NCI-H1436 treated with DMSO at 0.1 percent for 48 hours (cell line): ENCODE measurements around the gene MED4.
"Not testable (repeated sequence)": the region's sequence is repeated elsewhere in the genome, so short reads cannot be mapped to it uniquely, and the experiment has no call there.

Source experiments
- DNase-seq: peaks from one replicate; lab custom pipeline; 2025; lab: John Stamatoyannopoulos, UW

MED4 gene

GRCh38 chr13:48094404-48094780 is 512 bp downstream of the MED4 start:
- no peak for DNase-seq

- DNase-seq, result no peak
These were observed 1.3 kb downstream of the MED4 start for GRCh38 chr13:48093588-48093987.

DNA sequence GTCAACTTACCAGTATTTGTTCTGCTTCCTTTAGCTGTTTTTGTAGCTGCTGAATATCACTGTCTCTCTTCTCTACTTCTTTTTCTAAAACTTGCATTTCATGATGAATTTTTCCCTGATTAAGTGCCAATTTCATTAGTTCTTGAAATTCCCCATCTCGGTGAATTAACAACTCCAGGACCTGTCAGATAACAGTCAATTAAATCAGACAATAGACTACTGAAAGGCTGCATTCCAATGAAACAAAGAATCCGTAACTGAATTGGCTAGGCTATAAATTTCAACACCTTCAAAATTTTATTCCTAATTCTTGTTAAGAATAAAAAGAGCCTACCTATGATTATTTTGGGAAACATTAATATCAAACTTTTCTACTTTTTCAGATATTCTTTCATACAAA is 8.6 kb downstream of the MED4 start:
- DNase-seq, result no peak

DNA sequence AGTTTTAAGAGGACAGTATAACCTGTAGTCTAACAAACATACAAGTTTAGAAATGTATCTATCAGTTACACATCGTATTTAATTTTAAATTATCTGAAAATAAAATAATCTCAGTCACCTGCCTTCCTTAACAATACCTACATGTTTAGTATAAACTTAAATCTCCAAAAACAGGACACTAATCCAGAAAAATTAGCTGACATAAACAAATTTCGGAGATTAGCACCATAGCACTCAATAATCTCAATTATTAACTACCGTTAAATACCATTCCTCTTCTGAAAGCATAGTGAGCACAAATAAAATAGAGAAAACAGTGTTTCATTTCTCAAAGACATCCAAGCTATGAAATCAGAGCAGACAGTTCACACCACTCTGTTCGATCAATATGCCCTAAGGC is 13.2 kb downstream of the MED4 start:
- DNase-seq, result no peak

GRCh38 chr13:48078251-48078656 is 16.6 kb downstream of the MED4 start:
- DNase-seq, result no peak

DNA sequence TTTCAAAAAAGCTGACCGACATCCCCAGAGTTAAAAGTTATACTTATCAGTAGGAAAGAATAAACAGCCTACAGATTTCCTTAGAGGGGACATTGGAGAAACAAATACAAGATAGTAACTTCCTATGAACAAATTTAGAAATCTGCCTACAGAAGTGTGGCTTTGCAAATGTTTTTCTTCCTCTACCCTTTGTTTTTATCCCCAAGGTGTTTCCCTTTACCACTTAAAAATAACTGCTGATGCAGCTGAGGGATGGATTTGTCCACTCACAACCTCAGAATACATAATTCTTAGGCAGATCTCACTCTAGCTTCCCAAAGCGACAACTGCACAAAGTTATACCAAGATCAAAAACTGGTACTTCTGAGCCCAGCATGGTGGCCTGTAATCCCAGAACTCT is 20.9 kb downstream of the MED4 start:
- no peak for DNase-seq

DNA sequence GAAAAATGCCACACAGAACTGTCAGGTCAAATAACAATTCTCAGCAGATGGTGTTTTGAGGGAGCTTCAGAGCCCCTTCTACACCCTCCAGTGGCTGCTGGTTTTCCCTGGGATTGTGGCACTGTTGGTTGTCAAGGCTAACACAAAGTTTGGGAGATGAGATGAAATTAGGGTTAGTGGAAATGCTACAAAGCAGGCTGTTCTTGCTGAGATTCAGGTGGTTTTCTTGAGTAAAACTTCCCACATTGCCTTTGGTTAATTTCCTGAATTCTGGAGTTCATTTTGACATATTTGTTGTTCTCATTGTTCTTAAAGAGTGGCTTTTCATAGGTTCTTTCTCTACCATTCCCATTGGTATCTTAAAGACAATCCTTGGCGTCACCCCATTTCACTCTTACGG is 22.1 kb downstream of the MED4 start:
- DNase-seq, result no peak

GRCh38 chr13:48072304-48072703 is 22.6 kb downstream of the MED4 start:
- no peak for DNase-seq

DNA sequence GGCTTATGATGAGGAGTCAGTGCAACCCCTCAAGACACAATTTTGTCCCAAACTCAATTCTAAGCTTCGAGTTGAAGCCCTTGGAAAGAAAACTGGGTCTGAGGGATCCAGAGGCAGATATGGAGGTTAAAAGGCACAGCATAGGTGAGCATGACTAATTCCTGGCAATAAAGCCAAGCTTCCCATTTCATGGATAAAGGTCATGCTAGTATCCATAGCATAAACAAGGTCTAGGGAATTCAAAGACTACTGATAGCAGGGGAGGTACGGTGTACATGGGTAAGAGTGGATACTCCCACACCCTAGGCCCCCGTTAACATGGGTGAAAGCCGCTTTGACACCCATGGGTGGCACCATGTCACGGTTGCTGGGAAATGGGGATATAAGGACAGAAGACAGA is 24.0 kb downstream of the MED4 start:
- DNase-seq, result no peak

DNA sequence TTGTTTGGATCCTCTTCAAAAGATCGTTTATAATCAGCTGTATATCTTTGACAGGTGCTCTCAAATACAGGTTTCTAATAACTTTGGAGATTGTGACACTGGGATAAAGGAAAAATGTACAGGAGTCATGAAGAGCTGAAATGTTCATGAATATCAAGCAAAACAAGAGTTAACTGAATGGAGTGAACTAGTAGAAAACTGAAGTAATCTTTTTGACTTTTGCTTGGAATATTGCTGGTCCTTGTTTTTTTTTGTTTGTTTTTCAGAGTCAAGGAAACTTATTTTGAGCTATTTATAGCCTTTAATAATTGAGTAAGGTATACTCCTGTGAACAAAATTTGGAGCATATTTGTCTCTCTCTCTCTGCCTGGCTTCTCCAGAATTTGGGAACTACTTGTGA is 25.3 kb downstream of the MED4 start:
- DNase-seq, result no peak

DNA sequence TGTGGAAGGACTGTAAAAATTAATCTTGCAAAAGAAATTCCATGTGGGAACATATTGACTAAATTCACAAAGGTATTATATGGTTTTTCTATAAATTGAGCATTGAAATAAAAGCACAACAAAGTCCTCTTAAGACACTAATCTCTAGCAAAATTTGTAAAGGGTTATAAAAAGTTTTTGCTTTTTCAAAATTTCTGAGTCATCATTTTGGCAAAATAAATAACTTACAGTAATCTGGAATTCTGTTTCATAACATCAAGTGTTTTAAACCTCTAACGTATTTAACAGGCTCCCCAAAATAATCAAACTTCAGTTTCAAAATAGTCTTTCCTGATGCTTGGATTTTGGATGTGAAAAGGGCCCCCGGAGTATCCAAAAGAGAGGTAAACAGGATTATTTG is 26.0 kb downstream of the MED4 start:
- DNase-seq, result no peak

DNA sequence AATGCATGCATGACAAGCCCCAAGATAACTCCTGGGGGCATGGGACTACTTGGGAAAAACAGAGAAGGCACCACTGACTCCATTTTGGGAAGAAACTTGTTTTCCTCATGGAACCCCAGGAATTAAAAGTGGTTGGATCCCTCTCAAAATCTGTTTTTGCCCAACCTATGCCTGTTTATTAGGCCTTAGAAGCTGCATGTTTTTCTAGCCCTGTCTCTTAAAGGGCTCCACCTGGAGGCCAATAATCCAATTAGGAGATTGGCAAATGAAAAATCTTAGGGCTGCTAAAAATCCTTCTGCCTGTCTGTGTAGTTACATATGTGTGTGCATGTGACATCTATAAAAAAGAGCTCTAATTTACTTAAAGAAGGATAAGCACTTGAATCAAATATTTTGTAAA is 26.9 kb downstream of the MED4 start:
- DNase-seq, result no peak

DNA sequence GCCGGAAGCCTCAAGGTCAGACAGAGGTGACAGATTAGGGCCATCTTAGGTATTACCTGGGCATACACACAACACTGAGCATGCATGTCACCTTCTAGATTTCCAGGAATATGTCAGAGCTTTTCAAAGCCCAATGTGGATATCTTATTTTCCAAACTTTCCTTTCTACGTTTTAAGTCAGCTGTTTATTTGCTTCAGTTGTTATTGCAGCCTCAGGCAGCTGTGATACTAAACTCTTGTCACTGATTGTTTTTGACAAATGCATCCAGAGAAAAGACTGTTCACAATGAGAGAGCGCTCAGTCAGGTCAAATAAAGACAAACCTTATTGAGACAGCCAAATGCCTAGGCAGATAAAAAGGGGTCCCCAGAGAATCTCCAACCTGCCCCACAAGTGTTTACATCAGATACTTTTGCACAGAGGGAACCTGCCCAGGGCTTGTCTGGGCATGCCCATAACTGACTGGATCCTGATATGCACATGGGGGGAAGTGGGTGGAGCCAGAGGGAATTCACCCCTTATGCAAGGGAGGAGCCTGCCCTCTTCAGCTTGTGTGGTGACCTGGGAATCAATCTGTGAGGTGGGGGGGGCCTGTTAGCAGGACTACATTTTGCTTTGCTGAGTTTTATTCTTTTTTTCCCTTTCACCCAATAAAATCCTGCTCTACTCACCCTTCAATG is 28.5 kb downstream of the MED4 start:
- no peak for DNase-seq

GRCh38 chr13:48059951-48060350 is 35.0 kb downstream of the MED4 start:
- not testable (repeated sequence) for DNase-seq

- DNase-seq, result not testable (repeated sequence)
These were observed 36.4 kb downstream of the MED4 start for GRCh38 chr13:48058536-48058935.

GRCh38 chr13:48055712-48056111 is 39.2 kb downstream of the MED4 start:
- DNase-seq, result no peak

GRCh38 chr13:48054601-48055000 is 40.3 kb downstream of the MED4 start:
- DNase-seq, result no peak

DNA sequence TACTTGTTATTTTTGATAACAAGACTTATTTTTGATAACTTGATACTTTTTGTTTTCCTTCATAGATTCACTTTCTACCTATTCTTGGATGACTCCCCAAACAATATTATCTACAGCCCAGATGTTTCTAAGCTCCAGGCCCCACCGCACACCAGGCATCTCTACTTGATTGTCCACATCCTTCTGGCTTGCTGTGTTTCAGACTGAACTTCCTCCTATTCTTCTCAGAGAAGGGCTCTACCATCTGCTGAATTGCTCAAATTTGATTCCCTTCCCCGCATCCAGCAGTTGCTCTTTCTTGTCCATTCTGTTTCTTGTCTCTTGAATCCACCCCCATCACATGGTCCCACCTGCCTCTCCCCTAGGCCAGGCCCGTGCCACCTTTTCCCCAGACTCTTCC is 44.4 kb downstream of the MED4 start:
- no peak for DNase-seq

DNA sequence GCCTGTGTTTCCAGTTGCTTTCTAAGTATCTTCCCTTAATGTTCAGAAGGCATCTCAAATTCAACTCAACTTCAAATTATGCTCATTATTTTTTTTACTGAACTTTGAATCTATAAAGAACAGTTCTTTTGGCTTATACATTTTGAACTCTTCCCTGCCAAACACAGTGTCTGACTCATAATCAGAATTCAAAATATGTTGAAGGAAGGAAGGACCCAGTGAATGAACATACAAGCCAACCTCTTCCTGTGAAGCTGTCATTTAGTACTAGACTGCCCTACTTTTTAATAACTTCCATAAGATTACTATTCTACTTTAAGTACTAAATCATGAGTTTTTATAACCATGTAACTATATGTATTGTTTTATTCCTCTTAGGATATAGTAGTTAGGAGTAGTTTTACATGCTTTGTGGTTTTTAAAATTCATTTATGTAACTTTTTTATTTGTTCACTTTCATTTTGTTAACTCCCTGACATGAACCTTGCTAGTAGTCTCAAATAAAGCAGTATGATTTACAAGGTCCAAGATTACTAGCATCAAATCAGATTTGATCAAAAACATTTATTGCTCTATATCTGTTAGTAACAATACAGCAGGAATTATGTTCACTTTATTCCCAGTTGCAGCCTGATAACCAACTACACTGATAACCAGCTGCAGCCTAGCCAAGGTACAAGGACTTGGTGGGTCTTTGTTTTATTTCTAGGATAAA is 51.0 kb downstream of the MED4 start:
- DNase-seq, result no peak

GRCh38 chr13:48042894-48043293 is 52.0 kb downstream of the MED4 start:
- no peak for DNase-seq

DNA sequence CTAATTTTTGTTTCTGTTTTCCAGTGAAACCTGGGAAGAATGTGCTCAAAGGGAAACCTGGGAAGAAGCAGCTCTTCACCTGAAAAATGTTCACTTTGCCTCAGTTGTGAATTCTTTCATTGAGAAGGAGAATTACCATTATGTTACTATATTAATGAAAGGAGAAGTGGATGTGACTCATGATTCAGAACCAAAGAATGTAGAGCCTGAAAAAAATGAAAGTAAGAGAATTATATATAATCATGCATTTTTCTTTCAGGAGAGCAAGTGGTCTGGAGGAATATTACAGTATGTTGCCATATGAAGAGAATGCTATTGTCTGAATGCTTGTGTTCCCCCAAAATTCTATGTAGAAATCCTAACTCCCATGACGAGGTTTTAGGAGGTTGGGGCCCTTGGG is 54.0 kb downstream of the MED4 start:
- no peak for DNase-seq

DNA sequence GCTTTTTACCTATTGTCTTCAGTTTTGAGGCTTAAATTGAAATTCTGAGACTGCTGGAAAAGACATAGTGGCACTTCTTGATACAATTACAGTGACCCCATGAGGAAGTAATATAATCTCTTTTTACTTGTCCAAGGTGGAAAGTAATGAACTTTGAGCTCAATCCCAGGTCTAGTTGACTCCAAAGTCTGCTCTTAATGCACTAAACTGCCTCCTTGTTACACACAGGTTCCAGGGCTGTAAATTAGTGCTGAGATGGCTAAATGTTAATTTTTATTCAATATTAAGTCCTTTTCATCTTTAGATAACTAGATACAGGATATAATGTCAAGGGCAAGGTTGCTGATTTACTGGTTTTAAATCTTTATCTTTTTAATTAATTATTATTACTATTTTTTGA is 54.9 kb downstream of the MED4 start:
- no peak for DNase-seq

DNA sequence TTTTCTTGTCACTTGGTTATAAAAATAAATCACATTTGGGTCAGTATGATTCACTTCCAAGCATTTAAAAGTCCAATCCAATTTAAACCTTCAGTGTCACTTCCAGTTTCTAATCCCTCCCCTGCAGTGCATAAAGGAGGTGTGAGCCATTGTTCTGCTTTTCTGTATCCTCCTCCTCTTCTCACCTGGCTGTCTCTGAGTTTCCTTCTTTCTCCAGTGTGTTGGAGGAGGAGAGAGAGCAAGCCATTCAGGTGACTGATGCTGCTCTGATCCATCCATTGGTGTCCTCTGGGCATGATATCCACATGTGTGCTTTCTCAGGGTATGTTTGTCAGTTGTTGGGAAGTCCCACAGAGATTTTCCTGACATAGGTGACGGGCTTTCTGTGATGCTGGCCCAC is 56.1 kb downstream of the MED4 start:
- no peak for DNase-seq
